Stimulated activated memory B cell treated with anti-CD40 and anti-IgM and Interleukin-4, amounts not matched to agents 10 μg/mL and 1 μg/mL and 100 μg/mL, for 72 hours (primary cell): ENCODE data around the gene MTHFD2.

Source experiments
- ATAC-seq: fragments of 150-1000 bp; cut with Tn5 transposase; 2 replicates; pipeline ENCODE4 v1.10.0; 2021
- H3K27ac Mint-ChIP-seq: one replicate; pipeline ENCODE4 v1.8.0; 2022; ENCODE audit warnings: mild to moderate bottlenecking, mixed read lengths
- H3K27me3 Mint-ChIP-seq: one replicate; pipeline ENCODE4 v1.8.0; 2022; ENCODE audit warnings: mixed read lengths
- H3K36me3 Mint-ChIP-seq: one replicate; pipeline ENCODE4 v1.8.0; 2022; ENCODE audit warnings: mixed read lengths
- H3K4me1 Mint-ChIP-seq: one replicate; pipeline ENCODE4 v1.8.0; 2022; ENCODE audit warnings: mixed read lengths
- H3K4me3 Mint-ChIP-seq: one replicate; pipeline ENCODE4 v1.8.0; 2022; ENCODE audit warnings: mild to moderate bottlenecking, moderate library complexity, mixed read lengths
- H3K9me3 Mint-ChIP-seq: one replicate; pipeline ENCODE4 v1.8.0; 2022; ENCODE audit warnings: mixed read lengths

Gene MTHFD2

DNA sequence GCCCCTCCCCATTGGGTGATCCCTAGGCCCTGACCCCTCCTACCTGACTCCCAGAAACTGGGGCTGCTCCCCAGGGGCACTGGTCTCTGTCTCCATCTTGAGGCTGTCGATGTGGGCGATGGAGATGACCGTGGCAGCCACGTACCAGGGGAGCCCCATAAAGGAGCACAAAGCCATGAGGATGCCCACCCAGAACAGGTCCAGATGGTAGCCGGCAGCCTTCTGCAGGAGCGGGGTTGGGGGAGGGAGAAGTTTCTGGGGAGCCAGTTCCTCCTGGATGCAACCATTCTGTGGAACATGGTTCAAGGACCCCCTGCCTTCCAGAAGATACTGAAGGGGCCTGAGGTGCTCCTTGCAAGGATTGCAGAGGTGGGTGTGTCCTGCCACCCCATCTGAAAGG, 34.0 kb downstream of the MTHFD2 start:
- no peaks in the 10 kb centered on the region for H3K4me1 Mint-ChIP-seq
- no peak overlapping the region for H3K27ac Mint-ChIP-seq
- H3K4me3 Mint-ChIP-seq, result no peak overlapping the region
- H3K36me3 Mint-ChIP-seq, result peaks cover 18% of the 10 kb centered on the region
- H3K9me3 Mint-ChIP-seq, result no peaks in the 10 kb centered on the region
- H3K27me3 Mint-ChIP-seq, result no peaks in the 10 kb centered on the region
- no peak for ATAC-seq

DNA sequence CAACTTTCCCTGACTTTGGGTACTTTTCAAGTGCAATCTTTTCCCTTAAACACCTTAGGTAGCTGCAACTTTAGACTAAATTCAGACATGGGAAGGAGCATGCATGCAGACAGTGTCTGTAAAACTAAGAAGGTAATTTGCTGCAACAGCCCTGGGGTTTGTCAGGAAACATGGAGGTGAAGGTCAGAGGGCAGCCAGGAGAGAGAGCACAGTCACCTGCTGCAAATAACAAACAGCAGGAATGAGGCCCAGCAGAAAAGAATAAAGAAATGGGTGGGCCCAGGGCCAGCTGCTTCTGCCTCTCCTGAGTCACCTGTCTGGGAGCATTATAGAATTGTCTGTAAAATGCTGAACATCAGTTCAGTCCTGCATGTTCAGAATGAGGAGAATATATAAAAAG, 35.2 kb downstream of the MTHFD2 start:
- no peak for ATAC-seq
- Mint-ChIP-seq H3K4me1 (no peaks in the 10 kb centered on the region), H3K9me3 (no peaks in the 10 kb centered on the region), H3K36me3 (peaks cover 18% of the 10 kb centered on the region), H3K4me3 (no peak overlapping the region), H3K27me3 (no peaks in the 10 kb centered on the region), H3K27ac (no peak overlapping the region)

DNA sequence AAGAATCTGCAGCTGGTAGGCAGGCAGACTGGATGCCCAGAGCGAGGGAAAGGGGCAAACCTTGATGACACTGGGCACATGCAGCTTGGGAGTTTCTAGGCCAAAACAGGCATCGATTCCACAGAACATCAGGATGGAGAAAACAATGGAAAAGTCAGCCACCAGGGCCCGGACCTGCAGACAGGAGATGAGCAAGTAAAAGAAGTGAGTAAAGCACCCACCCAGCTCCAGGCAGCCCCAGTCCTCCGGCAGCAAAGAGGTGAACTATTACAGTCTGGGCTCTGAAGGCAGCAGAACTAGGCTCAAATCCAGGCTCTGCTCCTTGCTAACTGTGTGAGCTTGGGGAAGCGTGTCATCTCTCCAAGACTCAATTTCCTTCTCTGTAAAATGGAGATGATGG, 36.6 kb downstream of the MTHFD2 start:
- no peak overlapping the region for H3K4me3 Mint-ChIP-seq
- no peaks in the 10 kb centered on the region for H3K27me3 Mint-ChIP-seq
- H3K27ac Mint-ChIP-seq, result no peak overlapping the region
- peaks cover 18% of the 10 kb centered on the region for H3K36me3 Mint-ChIP-seq
- no peaks in the 10 kb centered on the region for H3K9me3 Mint-ChIP-seq
- ATAC-seq, result no peak
- H3K4me1 Mint-ChIP-seq, result no peaks in the 10 kb centered on the region

DNA sequence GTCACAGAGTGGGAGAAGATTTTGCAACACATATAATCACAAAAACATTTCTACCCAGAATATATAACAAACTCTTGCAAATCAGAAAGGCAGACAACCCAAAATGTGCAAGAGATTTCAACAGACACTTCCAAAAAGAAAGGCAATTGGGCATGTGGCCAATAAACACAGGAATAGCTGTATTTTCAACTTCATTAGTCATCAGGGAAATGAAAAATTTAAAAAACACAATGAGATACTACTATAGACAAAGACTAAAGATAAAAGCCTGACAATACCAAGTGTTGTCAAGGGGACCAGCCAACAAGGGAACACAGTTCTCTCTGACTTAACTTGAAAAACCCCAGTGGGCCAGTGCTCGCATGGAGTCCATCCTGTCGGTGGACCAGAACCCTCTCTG, 40.5 kb downstream of the MTHFD2 start:
- no peak overlapping the region for H3K27ac Mint-ChIP-seq
- no peak for ATAC-seq
- H3K36me3 Mint-ChIP-seq, result peaks cover 12% of the 10 kb centered on the region
- no peaks in the 10 kb centered on the region for H3K27me3 Mint-ChIP-seq
- H3K4me3 Mint-ChIP-seq, result no peak overlapping the region
- no peaks in the 10 kb centered on the region for H3K4me1 Mint-ChIP-seq
- H3K9me3 Mint-ChIP-seq, result no peaks in the 10 kb centered on the region

DNA sequence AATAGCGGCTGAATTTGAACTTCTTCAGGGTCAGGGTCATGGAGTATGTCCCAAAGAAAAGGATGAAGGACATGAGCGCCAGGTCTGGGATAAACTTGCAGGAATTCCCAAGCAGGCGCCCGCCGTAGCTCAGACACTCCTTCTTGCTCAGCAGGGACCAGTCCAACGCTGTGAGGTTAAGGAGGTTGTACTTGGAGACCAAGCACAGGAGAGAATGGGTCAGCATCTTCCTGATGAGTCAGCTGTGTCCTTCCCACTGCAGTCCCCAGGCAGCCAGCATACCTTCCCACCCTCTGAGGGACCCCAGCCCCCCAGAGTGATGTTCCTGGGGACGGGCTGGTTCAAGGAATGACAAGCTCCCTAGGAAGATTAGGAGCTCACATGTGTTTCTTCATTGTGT, 40.9 kb downstream of the MTHFD2 start:
- Mint-ChIP-seq H3K36me3 (peaks cover 12% of the 10 kb centered on the region), H3K27ac (no peak overlapping the region), H3K4me3 (no peak overlapping the region), H3K4me1 (no peaks in the 10 kb centered on the region), H3K9me3 (no peaks in the 10 kb centered on the region), H3K27me3 (no peaks in the 10 kb centered on the region)
- no peak for ATAC-seq

DNA sequence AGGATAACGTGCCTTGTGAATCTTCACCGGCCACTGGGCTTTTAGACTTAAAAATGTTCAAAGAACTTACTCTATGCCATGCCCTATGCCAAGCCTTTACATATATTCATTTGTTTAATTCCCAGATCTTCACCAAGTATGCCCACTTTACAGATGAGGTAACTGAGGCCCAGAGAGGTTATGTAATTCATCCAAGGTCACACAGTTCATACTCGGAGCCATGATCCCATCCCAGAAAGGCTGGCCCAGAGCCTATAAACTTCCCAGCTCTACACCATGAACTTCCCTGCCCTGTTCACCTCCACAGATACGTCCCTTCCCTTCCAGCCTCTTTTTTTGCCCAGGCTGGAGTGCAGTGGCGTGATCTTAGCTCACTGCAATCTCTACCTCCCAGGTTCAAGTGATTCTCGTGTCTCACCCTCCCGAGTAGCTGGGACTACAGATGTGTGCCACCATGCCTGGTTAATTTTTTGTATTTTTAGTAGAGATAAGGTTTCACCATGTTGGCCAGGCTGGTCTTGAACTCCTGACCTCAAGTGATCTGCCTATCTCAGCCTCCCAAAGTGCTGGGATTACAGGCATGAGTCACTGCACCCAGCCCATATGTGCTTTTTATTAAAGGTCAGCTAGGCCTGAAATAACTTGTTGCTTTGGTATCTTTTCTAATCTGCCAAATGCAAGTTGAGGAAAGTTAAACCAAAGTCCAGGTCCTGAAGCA, 44.1 kb downstream of the MTHFD2 start:
- Mint-ChIP-seq H3K27me3 (no peaks in the 10 kb centered on the region), H3K36me3 (peaks cover 4% of the 10 kb centered on the region), H3K9me3 (no peaks in the 10 kb centered on the region), H3K4me1 (no peaks in the 10 kb centered on the region), H3K27ac (no peak overlapping the region), H3K4me3 (no peak overlapping the region)
- ATAC-seq, result no peak

DNA sequence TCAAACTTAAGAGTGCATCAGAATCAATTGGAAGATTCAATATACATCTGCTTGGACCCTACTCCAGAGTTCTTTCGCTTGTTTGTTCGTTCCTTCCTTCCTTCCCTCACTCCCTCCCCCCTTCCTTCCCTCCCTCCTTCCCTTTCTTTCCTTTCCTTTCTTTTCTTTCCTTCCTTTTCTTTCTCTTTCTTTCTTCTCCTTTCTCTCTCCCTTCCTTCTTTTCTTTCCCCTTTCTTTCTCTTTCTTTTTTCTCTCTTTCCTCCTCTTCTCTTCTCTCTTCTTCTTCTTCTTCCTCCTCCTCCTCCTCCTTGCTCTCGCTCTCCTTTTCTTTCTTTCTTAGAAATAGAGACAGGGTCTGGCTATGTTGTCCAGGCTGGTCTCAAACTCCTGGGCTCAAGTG, 45.9 kb downstream of the MTHFD2 start:
- ATAC-seq, result no peak
- Mint-ChIP-seq H3K9me3 (no peaks in the 10 kb centered on the region), H3K27me3 (no peaks in the 10 kb centered on the region), H3K4me3 (no peak overlapping the region), H3K36me3 (peaks cover 4% of the 10 kb centered on the region), H3K4me1 (peaks cover 2% of the 10 kb centered on the region), H3K27ac (no peak overlapping the region)

DNA sequence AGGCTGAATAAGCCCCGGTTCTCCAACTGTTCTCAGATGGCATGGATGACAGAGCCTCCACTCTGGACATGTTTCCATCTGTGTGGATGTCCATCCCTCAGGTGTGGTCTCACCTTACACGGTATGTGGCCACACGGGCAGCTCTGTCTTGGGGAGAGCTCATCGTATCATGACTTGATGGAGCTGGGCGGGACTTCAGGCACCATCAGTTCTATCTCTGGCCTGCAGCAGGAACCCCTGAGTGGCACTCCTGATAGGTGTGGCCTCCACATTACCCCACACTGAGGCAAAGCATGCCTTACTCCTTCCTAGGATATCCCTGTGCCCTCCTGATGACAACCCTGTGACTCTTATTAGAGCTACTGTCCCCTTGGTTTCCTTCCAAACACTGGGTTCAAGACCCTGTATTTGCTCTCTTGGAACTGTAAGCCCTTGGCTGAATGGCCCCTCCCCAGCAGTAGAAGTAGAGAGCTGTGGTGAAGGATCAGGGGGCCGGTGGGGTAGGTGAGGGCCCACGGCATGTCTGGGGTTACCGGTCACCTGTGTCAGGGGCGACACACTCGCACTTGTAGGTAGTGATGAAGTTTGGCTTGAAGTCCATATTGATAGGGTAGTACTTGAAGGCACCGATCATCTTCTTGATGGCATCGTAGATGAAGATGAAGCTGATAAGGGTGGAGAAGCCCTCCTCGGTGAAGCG, 48.2 kb downstream of the MTHFD2 start:
- Mint-ChIP-seq H3K9me3 (no peaks in the 10 kb centered on the region), H3K4me3 (no peak overlapping the region), H3K4me1 (peaks cover 4% of the 10 kb centered on the region), H3K27ac (no peak overlapping the region), H3K36me3 (peaks cover 4% of the 10 kb centered on the region), H3K27me3 (no peaks in the 10 kb centered on the region)
- ATAC-seq, result no peak

DNA sequence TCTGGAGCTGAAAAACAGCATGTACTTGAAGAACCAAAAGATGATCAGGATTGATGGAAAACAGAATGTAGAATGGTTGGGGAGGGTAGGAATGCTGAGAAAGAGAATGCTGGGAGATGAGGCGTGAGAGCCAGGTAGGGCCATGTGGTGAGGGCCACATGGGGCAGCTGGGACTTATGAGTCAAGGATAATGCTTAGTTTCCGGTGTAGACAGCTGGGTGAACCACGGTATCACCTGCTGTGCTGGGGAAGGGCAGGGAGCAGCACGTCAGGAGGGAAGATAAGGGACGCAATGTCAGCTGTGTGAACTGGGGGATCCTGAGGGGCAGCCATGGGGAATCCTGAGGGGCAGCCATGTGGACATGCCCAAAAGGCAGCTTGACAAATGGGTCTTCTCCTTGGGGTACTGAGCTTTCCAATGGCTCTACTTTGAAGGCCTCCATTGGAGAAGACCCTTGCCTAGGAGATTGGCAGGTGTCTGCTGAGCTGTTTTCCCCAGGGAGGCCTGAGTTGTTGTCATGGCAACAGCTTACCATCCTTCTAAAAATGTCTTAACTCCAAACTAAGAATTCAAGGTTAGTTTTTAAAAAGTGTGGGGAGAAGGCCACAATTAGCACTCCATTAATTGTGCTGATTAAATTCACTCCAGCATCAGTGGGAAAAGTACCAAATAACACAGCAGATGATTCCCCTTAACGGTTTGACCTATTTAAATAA, 51.1 kb downstream of the MTHFD2 start:
- Mint-ChIP-seq H3K36me3 (peaks cover 4% of the 10 kb centered on the region), H3K27me3 (no peaks in the 10 kb centered on the region), H3K4me3 (no peak overlapping the region), H3K9me3 (no peaks in the 10 kb centered on the region), H3K4me1 (peaks cover 4% of the 10 kb centered on the region), H3K27ac (no peak overlapping the region)
- ATAC-seq, result no peak

DNA sequence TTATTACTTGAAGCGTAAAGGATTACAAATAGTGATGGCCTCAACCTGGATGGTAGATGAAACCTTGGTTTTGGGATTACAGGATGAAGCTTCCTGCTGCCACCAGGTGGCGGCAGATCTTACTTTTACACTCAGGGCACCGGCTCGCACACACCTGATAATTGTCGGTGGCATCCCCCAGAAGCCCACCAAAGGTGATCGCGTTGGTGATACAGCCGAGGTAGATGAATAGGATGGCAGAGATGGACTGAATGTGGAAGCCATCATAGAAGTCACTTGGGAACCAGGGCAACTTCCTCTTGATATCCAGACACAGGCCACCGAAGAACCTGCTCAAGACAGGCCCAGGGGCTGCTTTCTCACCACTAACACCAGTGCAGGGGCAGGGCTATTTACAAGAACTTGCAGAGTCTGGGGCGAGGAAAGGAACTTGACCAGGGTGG, 51.8 kb downstream of the MTHFD2 start:
- no peak overlapping the region for H3K4me3 Mint-ChIP-seq
- no peaks in the 10 kb centered on the region for H3K27me3 Mint-ChIP-seq
- ATAC-seq, result peak; percentile 63
- peaks cover 4% of the 10 kb centered on the region for H3K4me1 Mint-ChIP-seq
- H3K36me3 Mint-ChIP-seq, result peaks cover 4% of the 10 kb centered on the region
- no peak overlapping the region for H3K27ac Mint-ChIP-seq
- H3K9me3 Mint-ChIP-seq, result no peaks in the 10 kb centered on the region

DNA sequence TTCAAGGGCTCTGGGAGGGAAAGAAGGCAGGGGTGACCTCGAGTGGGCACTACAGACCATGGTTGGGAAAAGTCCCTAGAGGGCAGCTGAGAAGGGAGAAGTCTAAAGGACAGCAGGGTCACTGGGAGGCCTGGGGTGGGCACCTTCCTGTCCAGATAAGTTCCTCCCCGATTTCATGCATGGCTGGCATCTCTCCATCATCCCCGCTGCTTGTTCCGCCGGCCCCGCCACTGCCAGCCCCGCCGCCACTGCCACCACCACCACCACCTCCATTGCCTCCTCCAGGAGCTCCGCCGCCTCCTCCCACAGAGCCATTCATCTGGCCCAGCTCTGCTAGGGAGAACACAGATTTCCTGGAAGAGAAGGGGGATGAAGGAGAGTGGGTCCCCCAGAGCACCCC, 53.6 kb downstream of the MTHFD2 start:
- peaks cover 4% of the 10 kb centered on the region for H3K4me1 Mint-ChIP-seq
- peaks cover under 1% of the 10 kb centered on the region for H3K36me3 Mint-ChIP-seq
- no peaks in the 10 kb centered on the region for H3K9me3 Mint-ChIP-seq
- no peaks in the 10 kb centered on the region for H3K27me3 Mint-ChIP-seq
- no peak overlapping the region for H3K4me3 Mint-ChIP-seq
- H3K27ac Mint-ChIP-seq, result no peak overlapping the region
- ATAC-seq, result no peak

DNA sequence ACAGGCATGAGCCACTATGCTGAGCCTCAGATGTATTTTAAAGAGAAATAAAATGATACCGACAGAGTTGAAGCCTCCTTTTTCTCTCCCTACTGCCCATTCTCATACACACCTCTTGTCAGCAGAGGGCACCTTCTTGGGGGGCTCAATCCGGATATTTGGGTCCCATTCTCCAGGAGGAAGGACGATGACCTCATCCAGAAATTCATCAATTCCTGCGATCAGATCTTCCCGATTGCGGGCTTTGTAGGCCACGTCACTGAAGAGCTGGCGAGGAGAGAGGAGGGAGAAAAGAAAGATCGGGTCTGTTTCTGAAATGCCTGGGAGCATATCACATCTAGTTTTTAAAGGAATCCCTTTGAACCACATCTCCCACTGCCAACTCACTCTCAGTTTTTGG, 54.4 kb downstream of the MTHFD2 start:
- no peak overlapping the region for H3K27ac Mint-ChIP-seq

DNA sequence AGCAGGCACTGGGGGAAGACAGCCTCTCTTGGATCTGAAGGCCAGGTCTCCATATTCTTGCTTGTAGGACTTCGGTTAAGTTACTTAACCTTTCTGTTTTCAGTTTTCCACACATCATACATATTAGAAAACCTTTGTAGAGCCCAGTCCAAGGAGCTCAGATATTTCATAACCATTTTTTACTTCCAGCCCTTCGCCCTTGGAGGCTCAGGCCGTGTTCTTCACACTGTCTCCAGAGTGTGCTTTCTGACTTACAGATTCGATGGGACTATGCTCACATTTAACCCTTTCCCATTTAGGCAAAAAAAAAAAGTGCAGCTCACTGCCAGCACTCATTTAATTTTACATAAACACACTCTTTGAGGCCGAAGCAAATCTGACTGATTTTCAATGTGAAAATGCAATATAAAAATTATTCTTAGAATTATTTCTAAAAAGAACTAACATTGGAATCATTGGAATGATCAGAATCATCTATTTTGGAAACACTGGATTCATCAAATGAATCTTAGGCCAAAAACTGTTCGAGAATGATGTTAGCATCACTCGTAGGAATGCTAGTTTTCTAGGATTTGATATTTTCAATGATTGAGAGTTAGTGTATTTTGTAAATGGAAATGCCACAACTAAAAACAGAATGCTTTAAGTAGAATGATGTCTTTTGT, 55.0 kb downstream of the MTHFD2 start:
- ATAC-seq, result no peak
- H3K27me3 Mint-ChIP-seq, result no peaks in the 10 kb centered on the region

More for the DNA sequence above, 54.4 kb downstream of the MTHFD2 start:
- Mint-ChIP-seq H3K4me3 (no peak overlapping the region), H3K27me3 (no peaks in the 10 kb centered on the region), H3K4me1 (peaks cover 4% of the 10 kb centered on the region), H3K36me3 (no peaks in the 10 kb centered on the region), H3K9me3 (no peaks in the 10 kb centered on the region)
- no peak for ATAC-seq

DNA sequence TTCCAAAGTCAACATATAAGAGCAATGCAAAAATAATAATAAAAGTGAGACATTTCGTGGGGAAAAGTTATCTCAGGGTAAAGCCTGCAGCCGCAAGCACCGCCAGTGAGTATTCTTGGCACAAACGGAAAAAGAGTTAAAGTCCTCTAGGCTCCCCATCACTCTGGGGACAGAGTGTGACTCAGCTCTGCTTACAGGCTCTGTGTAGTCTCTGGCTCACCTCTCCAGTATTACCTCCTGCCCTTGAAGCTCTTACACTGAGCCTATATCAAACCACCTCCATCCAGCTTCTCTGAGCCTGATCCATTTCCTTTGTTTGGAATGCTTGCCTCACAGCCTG, 55.5 kb downstream of the MTHFD2 start:
- H3K27ac Mint-ChIP-seq, result no peak overlapping the region
- no peaks in the 10 kb centered on the region for H3K9me3 Mint-ChIP-seq
- ATAC-seq, result no peak
- H3K36me3 Mint-ChIP-seq, result no peaks in the 10 kb centered on the region
- no peak overlapping the region for H3K4me3 Mint-ChIP-seq
- H3K27me3 Mint-ChIP-seq, result no peaks in the 10 kb centered on the region
- peaks cover 4% of the 10 kb centered on the region for H3K4me1 Mint-ChIP-seq

More for the DNA sequence above, 55.0 kb downstream of the MTHFD2 start:
- no peaks in the 10 kb centered on the region for H3K9me3 Mint-ChIP-seq
- H3K27ac Mint-ChIP-seq, result no peak overlapping the region
- no peak overlapping the region for H3K4me3 Mint-ChIP-seq
- H3K4me1 Mint-ChIP-seq, result peaks cover 4% of the 10 kb centered on the region
- H3K36me3 Mint-ChIP-seq, result no peaks in the 10 kb centered on the region

DNA sequence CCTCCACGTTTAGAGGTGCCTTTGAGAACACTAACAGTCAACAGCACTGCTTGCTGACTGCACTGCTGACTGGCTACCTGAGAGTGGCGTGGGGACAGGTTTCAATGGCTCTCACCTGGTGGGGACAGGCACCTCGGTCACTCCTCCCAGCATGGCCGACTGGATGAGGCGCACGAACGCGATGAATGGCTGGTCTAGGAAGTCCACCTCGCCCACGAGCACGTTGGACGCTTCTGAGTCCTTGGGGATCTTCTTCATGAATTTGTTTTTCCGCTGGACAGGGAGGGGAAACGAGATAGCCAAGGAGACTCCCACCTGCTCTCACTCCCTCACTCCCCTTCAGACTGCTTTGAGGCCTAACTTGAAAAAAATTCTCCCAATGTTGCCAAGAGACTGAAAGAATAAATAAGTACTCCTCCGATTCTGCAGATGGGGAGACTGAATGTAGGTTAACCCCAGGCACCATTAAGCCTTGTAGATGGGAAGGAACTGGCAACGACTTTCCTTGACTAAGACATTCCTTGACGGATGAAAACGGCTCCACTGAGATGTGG, 57.3 kb downstream of the MTHFD2 start:
- Mint-ChIP-seq H3K4me1 (no peaks in the 10 kb centered on the region), H3K36me3 (peaks cover 7% of the 10 kb centered on the region), H3K27me3 (no peaks in the 10 kb centered on the region), H3K9me3 (no peaks in the 10 kb centered on the region), H3K27ac (no peak overlapping the region), H3K4me3 (no peak overlapping the region)
- no peak for ATAC-seq
